Activated gamma-delta T cell treated with Interleukin-2 at 50 U/mL for 16 hours (primary cell): ENCODE results near the gene PLEKHA4.
A peak's percentile ranks its signal among the peaks of the same experiment; 100 is the strongest.
"Not testable (repeated sequence)": the region's sequence is repeated elsewhere in the genome, so short reads cannot be mapped to it uniquely, and the experiment has no call there.

ENCODE experiments used
- DNase-seq: peaks from one replicate; pipeline ENCODE4 v3.0.0-alpha.2; 2020

The PLEKHA4 gene

DNA sequence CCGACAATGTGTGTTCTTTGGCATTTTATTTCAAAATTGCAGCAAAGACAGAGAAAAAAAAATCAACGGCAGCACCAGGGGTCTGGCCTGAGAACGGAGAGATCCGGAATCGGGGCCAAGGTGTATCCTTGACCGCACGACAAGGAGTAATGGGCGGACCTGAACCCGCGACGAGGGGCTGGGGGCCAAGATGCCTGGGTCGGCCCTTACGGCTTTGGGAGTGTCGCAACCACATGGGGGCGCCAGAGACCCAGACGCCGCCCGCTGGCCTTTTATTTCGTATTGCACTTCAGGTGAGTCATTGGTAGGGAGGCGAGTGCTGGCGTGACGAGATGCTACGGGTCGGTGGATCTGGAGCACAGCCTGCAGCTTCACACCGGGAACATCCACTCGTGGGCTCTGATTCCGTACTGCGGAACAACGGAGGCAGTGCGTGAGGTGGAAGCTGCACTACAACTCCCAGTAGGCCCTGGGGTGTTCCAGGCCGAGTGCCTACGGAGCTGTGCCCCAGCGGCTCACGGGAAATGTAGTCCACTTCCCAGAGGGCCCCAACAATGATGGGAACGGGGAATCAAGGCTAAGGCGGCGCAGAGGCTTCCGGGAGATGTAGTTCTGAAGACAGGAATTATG lies 73.2 kb downstream of the PLEKHA4 start:
- peak; percentile 81 for DNase-seq

- DNase-seq = no peak
Observed at GRCh38 chr19:48794291-48794690, 74.1 kb downstream of the PLEKHA4 start.

DNA sequence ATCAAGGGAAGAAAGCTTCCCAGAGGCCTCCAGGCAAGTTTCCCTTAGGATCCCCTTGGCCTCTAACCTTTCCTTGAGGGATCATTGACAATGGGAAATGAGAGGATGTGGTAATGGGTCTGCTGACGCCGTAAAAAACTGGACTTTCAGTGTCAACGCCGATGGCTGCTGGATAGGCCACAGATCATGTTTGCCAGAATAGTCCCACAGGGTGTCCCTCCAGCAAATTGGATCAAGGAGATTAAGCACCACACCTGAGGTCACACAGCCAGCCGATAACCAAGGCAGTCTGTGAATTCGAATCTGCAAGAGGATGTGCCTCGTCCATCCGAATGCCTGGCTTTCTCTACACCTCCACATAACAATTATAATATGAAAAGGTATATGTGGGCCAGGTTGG lies 75.1 kb downstream of the PLEKHA4 start:
- DNase-seq = no peak

- not testable (repeated sequence) for DNase-seq
Observed at GRCh38 chr19:48787331-48787730, 81.1 kb downstream of the PLEKHA4 start.
